ENCODE measurements around the gene FLYWCH2. TPM values are rescaled to one million over a fixed set of nuclear protein-coding genes. Genes with fewer than 3 reads are reported as not detected.

Gene FLYWCH2
- total and polyA plus RNA-seq, 2 of the 4 experiments (the other 2 are of a cell fraction), result 42.3 to 66.3 TPM

DNA sequence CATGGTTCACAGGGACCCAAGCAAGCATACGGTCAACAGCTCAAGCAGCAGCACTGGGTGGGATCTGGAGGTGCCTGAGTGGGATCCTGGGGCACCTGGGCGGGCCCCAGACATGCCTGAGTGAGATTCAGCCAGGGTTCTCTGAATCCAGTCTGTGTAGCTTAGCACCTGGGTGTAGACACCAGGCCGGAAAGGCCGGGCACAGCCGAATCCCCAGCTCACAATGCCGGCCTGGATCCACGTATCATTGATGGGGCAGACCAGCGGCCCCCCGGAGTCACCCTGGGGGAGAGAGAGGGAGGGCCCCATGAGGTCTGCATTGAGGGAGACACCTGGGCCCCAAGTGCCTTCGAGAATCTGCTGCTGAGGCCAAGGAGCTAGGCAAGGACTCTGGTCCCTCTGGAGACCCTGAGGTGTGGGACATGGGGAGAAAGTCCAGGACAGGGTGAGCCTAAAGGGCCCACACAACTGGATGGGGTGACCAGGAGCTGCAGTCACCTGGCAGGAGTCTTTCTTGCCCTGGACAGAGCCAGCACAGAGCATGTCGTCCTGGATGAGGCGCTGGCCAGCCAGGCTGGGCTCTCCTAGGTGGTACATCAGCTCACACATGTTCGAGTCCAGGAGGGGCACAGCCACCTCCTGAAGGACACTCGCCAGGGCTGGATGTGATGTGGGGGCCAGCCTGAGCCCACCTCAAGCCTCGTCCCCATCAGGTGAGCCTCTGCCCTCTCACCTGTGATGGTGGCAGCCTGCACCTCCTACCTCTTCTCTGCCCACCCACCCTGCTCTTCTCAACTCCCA, 43.2 kb upstream of the FLYWCH2 start:
- Histone ChIP-seq H2BK120ac (ENCODE audit: low read depth, low read length) (no peak overlapping the region; the same call in 1 of the 2 replicates), H4K91ac (ENCODE audit: insufficient read depth, low read depth, low read length) (no peak overlapping the region), H2AK9ac (replicated peaks; ENCODE audit: low read depth, low read length, poor library complexity) (peak overlapping the region; percentile 94), H3K79me1 (ENCODE audit: low read depth in 1 of 2, low read length in 2 of 2) (no peaks in the 10 kb centered on the region), H3K4ac (ENCODE audit: low read depth, low read length) (peak overlapping the region; percentile 26; the same call in 1 of the 2 replicates), H3K9me1 (ENCODE audit: insufficient read depth, low read length) (peaks cover 10% of the 10 kb centered on the region), H3K56ac (ENCODE audit: extremely low read depth, insufficient read depth, low read length) (no peak overlapping the region), H2AFZ (replicated peaks; ENCODE audit: low read length, poor library complexity) (peak overlapping the region; percentile 23), H3K9me3 (ENCODE audit: control insufficient read depth, insufficient read depth, low read length) (no peaks in the 10 kb centered on the region), H4K20me1 (ENCODE audit: insufficient read depth, low read length) (peaks cover 7% of the 10 kb centered on the region; the same call in 1 of the 2 replicates), H3K14ac (replicated peaks; ENCODE audit: low read depth, low read length) (no peak overlapping the region), H3K27ac (ENCODE audit: insufficient read depth, low read length) (no peak overlapping the region), H3K4me1 (ENCODE audit: control insufficient read depth, insufficient read depth, low read length) (peaks cover 10% of the 10 kb centered on the region), H3K36me3 (ENCODE audit: control insufficient read depth, insufficient read depth, low read length) (no peaks in the 10 kb centered on the region), H3K18ac (ENCODE audit: low read depth, low read length) (no peak overlapping the region), H2AK5ac (ENCODE audit: low read depth, low read length) (peak overlapping the region; percentile 59), H2BK20ac (ENCODE audit: low read depth, low read length) (no peak overlapping the region; the same call in 1 of the 2 replicates), H3K27me3 (ENCODE audit: control insufficient read depth, insufficient read depth, low read length) (no peaks in the 10 kb centered on the region; the same call in 1 of the 2 replicates), H3K4me2 (ENCODE audit: low read depth, low read length) (no peak overlapping the region), H3K4me3 (ENCODE audit: insufficient read depth, low read depth, low read length) (no peak overlapping the region), H2BK15ac (ENCODE audit: low read depth, low read length) (peak overlapping the region; percentile 88; the same call in 1 of the 3 replicates), H3K23ac (ENCODE audit: low read depth, low read length) (no peak overlapping the region), H3K9ac (ENCODE audit: low read depth, low read length) (no peak overlapping the region), H4K5ac (ENCODE audit: low read depth, low read length) (no peak overlapping the region), H2BK5ac (ENCODE audit: low read depth, low read length, poor library complexity, severe bottlenecking) (no peak overlapping the region), H4K8ac (ENCODE audit: low read depth in 2 of 2, low read length in 2 of 2) (peak overlapping the region in 1 of 2 experiments; percentile 45; a peak in 1 of 4 replicates)
- DNase-seq, result no peak
- CTCF ChIA-PET, result interaction anchor here (0.6 to 2.6 kb wide), 12 partner anchors 7 to 107 kb away, joined by 3 to 54 read pairs (median 5); partner anchors contain the start of genes FLYWCH1 and FLYWCH2
- BruUV-seq (replicated peaks), result no TSS peak
- in situ Hi-C loops (cut with MboI; ENCODE audit: low sequenced_read_pairs) (loop anchor here (10.0 kb wide), 1 partner anchor 75 kb away; the partner anchor contains the start of gene FLYWCH1), dilution Hi-C loops (cut with HindIII; ENCODE audit: low sequenced_read_pairs, unreplicated experiment) (no loop called here), intact Hi-C loops (cut with micrococcal nuclease) (loop anchor here (1.0 to 5.0 kb wide), 3 partner anchors 28 to 79 kb away; no protein-coding TSS in a partner anchor)
- no peak for ATAC-seq (ENCODE audit: low read depth)
- POLR2A ChIA-PET (ENCODE audit: unreplicated experiment), result interaction anchor here (1.8 kb wide), 1 partner anchor 28 kb away, joined by 6 read pairs; no protein-coding TSS in a partner anchor
- TF ChIP-seq NFE2L2 (IDR thresholded peaks at IDR 0.05; ENCODE audit: low read depth, low read length), result no peak
- TF ChIP-seq MAFK (IDR thresholded peaks at IDR 0.05; ENCODE audit: low read depth, low read length), result no peak
- no peak for TF ChIP-seq RAD21 (IDR thresholded peaks at IDR 0.05; ENCODE audit: low read length)
- TF ChIP-seq RCOR1 (IDR thresholded peaks at IDR 0.05; ENCODE audit: insufficient replicate concordance, low read length), result no peak
- no peak for TF ChIP-seq BHLHE40 (IDR thresholded peaks at IDR 0.05; ENCODE audit: low read depth, low read length)
- TF ChIP-seq RFX5 (IDR thresholded peaks at IDR 0.05; ENCODE audit: low read depth, low read length), result no peak
- TF ChIP-seq, protein P1, sequence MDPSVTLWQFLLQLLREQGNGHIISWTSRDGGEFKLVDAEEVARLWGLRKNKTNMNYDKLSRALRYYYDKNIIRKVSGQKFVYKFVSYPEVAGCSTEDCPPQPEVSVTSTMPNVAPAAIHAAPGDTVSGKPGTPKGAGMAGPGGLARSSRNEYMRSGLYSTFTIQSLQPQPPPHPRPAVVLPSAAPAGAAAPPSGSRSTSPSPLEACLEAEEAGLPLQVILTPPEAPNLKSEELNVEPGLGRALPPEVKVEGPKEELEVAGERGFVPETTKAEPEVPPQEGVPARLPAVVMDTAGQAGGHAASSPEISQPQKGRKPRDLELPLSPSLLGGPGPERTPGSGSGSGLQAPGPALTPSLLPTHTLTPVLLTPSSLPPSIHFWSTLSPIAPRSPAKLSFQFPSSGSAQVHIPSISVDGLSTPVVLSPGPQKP (IDR thresholded peaks at IDR 0.05; ENCODE audit: borderline replicate concordance, low read depth, low read length), result no peak
- no peak for TF ChIP-seq FOS (IDR thresholded peaks at IDR 0.05; ENCODE audit: low read depth, low read length)
- no peak for TF ChIP-seq SMC3 (IDR thresholded peaks at IDR 0.05; ENCODE audit: low read depth, low read length)
- no peak for TF ChIP-seq CHD1 (IDR thresholded peaks at IDR 0.05; ENCODE audit: low read depth, low read length)
- WGBS, 2 experiments (ENCODE audit: extremely low coverage in 2 of 2, insufficient read length in 1 of 2), result 80% methylated on average over 4 of the region's 15 CpGs; no CpG with 5 or more reads in 1 of the 2 experiments
